Embryonic facial prominence (tissue), 1 donor: ENCODE measurements around the gene AGMO.
"Not testable (repeated sequence)": the region's sequence is repeated elsewhere in the genome, so short reads cannot be mapped to it uniquely, and the experiment has no call there.

Experiments
- DNase-seq: peaks from one replicate; pipeline ENCODE4 v3.0.0-alpha.2; 2016; ENCODE audit errors: extremely low spot score

The AGMO gene

GRCh38 chr7:15326044-15326644 lies 235.7 kb downstream of the AGMO start:
- DNase-seq = no peak

GRCh38 chr7:15323550-15323949 lies 238.3 kb downstream of the AGMO start:
- no peak for DNase-seq

GRCh38 chr7:15317215-15317614 lies 244.6 kb downstream of the AGMO start:
- DNase-seq = no peak

GRCh38 chr7:15315678-15316077 lies 246.1 kb downstream of the AGMO start:
- no peak for DNase-seq

- DNase-seq = no peak
These were observed 246.9 kb downstream of the AGMO start for GRCh38 chr7:15314922-15315321.

- no peak for DNase-seq
These were observed 248.5 kb downstream of the AGMO start for GRCh38 chr7:15313361-15313760.

- DNase-seq = no peak
These were observed 251.9 kb downstream of the AGMO start for GRCh38 chr7:15309872-15310271.

- no peak for DNase-seq
These were observed 253.0 kb downstream of the AGMO start for GRCh38 chr7:15308821-15309220.

GRCh38 chr7:15306296-15306695 lies 255.5 kb downstream of the AGMO start:
- DNase-seq = no peak

GRCh38 chr7:15305002-15305600 lies 256.7 kb downstream of the AGMO start:
- no peak for DNase-seq

GRCh38 chr7:15303357-15303756 lies 258.5 kb downstream of the AGMO start:
- DNase-seq = no peak

GRCh38 chr7:15300986-15301385 lies 260.8 kb downstream of the AGMO start:
- DNase-seq = not testable (repeated sequence)

- no peak for DNase-seq
These were observed 269.7 kb downstream of the AGMO start for GRCh38 chr7:15292138-15292537.

GRCh38 chr7:15291699-15292098 lies 270.1 kb downstream of the AGMO start:
- no peak for DNase-seq

- DNase-seq = no peak
These were observed 273.1 kb downstream of the AGMO start for GRCh38 chr7:15288741-15289140.

GRCh38 chr7:15284396-15284795 lies 277.4 kb downstream of the AGMO start:
- DNase-seq = no peak

GRCh38 chr7:15280078-15280733 lies 281.6 kb downstream of the AGMO start:
- DNase-seq = no peak

- DNase-seq = no peak
These were observed 282.2 kb downstream of the AGMO start for GRCh38 chr7:15279640-15280039.

GRCh38 chr7:15257689-15258088 lies 304.1 kb downstream of the AGMO start:
- DNase-seq = no peak

- no peak for DNase-seq
These were observed 309.6 kb downstream of the AGMO start for GRCh38 chr7:15252181-15252580.

- no peak for DNase-seq
These were observed 313.3 kb downstream of the AGMO start for GRCh38 chr7:15248514-15248913.

GRCh38 chr7:15245831-15246230 lies 316.0 kb downstream of the AGMO start:
- DNase-seq = no peak

GRCh38 chr7:15239801-15240200 lies 322.0 kb downstream of the AGMO start:
- DNase-seq = no peak
